GM18505 (cell line): Measurements from ENCODE around the gene EME2.

ENCODE experiments used
- ATAC-seq: cut with Tn5 transposase; IDR thresholded peaks from one replicate; pipeline ENCODE4 v1.9.1; 2021; ENCODE audit not compliant: unreplicated experiment
- POLR2A ChIP-seq: IDR thresholded peaks from 4 replicates; pipeline ENCODE4 v1.6.1; 2011; ENCODE audit warnings: borderline replicate concordance; ENCODE audit not compliant: insufficient read depth, insufficient read length; ENCODE audit errors: extremely low read depth

EME2 gene

DNA sequence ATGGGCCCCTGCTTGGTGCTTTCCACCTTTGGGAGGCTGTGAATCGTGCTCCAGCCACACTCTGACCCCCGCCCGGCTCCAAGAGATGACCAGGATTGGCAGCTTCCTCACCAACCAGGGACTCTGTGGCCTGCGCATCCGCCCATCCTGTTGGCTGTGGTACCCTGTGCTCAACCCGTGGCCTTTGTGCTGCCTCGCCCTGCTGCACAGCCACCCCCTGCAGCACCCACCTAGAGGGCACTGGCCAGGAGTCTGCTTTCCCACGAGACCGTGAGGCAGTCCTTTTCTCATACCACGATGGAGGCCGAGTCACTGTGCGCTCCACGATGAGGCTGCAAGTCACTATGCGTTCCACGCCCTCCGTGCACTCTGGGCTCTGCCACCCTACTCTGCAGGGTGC lies 20.7 kb upstream of the EME2 start:
- no peak for ATAC-seq
- TF ChIP-seq POLR2A: no peak

DNA sequence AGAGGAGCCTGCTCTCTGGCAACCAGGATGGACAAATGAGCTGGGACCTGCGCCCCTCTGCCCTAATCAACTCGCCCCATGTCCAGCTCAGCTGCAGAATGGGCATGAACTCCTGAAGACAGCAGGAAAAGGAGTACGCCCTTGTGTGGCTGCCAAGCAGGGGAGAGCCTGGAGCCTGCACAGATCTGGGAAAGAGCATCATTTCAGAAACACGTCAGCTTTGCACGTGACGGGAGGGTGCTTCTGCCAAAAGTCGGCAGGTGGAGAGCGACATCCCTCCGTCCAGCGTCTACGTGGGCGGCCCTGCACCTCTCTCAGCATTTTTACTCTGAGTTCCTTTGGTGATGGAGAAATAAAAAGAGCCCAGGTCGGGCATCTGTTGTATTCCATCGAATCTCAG lies 19.8 kb upstream of the EME2 start:
- no peak for TF ChIP-seq POLR2A
- ATAC-seq: no peak

DNA sequence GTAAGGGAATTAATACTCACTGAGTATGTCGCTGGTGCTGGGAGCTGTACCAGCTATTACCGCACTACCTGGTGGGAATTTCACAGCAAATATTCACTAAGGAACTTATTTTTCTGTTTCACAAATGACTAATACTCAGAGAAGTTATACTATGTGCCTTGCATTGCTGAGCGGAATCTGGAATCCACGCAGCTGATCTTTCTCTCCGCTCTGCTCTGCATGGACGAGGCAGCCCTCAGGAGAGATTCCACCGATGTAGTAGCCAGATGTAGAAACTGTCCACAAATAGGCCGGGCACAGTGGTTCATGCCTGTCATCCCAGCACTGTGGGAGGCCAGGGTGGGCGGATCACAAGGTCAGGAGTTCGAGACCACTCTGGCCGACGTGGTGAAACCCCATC lies 18.4 kb upstream of the EME2 start:
- no peak for ATAC-seq
- no peak for TF ChIP-seq POLR2A

DNA sequence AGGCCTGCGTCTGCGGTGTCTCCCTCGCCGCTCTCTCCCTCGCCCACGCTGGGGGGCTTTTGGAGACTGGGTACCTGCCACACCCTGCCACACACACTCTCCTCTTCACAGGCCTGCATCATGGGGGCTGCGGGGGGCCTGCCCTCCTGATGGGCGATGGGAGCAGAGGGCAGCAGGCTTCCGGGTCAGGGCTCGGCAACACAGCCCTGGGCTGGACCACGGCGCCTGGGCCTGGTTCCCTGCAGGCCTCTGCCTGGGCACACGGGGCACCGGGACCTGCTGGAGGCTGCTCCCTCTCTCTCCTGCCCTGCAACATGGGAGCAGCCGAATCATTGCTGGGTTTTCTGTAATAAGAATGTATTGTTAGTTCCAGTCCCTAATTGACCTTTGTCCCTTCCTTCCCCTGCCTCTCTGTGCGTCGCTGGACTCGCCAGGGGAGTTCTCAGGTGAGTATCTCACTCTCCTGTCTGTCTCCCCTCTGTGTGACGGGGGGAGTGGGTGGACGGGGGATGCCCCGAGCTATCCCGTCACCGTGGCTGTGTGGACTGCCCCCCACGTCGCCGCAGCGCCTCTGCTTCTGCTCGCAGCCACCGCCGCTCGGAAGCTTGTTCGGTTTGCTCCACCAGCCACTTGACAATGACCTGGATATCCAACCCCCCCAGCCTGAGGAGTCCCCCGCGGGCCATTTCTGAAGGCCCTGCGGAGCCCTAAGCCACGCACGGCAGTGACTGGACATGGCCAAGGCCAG lies 14.7 kb upstream of the EME2 start:
- ATAC-seq: no peak
- no peak for TF ChIP-seq POLR2A

DNA sequence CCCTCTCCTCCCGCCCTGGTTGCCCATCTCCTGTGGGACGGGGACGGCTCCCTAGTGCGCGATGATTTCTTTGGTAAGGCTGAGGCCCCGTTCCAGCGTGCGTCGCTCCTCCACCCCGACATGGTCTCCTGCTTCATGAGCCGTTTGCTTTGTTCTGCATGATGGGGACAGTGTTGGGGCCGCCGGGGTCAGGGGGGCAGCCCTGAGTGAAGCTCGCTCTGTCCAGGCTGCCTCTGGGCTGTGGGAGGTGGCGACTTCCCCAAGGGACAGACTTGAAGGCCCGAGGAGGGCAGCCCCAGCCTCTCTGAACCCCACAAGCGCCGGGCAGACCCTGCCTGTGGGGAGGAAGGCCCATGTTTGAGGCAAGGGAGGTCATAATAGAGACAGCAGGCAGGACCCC lies 13.7 kb upstream of the EME2 start:
- no peak for ATAC-seq

DNA sequence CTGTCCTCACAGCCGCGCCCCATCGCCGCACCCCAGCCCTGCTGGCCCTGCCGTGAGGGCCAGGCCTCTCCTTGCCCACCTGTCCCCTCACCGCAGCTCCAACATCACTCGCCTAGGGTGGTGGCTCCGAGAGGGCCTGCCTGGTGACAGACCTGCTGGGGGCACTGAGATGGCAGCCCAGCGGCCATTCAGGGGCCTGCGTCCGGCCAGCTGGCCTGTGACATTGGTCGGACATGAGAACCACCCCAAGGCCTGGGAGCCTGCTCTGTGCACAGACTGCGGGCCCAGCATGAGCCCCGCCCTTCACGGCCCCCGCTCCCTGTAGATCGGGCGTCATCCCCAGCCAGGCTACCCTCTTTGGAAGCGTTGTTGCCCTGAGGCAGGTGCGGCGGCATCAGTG lies 13.1 kb upstream of the EME2 start:
- no peak for ATAC-seq
- no peak for TF ChIP-seq POLR2A

More for the DNA sequence above, 13.7 kb upstream of the EME2 start:
- no peak for TF ChIP-seq POLR2A

DNA sequence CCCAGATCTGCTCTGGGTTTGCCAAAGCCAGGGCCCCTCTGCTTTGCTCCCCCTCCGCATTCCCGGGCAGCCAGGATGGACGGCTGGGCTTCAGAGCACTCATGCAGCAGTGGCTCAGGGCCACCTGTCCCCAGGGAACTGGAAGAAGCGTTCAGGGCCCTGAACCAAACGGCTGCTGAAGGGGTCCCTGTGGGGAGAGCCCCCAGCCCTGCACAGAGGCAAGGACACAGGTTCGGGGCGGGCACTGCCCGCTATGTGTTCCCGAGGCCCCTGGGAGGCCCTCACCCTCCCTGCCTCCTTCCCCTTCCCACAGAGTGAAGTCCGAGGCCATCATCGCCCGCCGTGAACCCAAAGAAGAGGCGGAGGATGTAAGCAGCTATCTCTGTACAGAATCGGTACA lies 11.7 kb upstream of the EME2 start:
- no peak for TF ChIP-seq POLR2A
- no peak for ATAC-seq

DNA sequence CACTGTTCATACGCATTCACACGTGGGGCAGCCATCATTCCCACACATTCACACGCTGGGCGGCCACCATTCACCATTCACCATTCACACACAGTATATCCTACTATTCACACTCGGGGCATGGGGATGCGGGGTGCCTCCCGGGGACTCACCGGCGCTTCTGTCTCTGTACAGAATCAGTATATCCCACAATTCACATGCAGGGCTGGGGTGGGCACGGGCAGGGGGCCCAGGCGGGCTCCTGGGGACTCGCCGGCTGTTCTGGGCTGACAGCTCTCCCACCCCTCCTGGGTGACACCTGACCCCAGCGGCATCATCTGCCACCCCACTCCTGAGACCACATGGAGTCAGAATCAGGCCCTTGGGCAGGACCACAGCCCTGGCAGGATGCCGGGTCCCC lies 10.9 kb upstream of the EME2 start:
- no peak for TF ChIP-seq POLR2A
- ATAC-seq: no peak

DNA sequence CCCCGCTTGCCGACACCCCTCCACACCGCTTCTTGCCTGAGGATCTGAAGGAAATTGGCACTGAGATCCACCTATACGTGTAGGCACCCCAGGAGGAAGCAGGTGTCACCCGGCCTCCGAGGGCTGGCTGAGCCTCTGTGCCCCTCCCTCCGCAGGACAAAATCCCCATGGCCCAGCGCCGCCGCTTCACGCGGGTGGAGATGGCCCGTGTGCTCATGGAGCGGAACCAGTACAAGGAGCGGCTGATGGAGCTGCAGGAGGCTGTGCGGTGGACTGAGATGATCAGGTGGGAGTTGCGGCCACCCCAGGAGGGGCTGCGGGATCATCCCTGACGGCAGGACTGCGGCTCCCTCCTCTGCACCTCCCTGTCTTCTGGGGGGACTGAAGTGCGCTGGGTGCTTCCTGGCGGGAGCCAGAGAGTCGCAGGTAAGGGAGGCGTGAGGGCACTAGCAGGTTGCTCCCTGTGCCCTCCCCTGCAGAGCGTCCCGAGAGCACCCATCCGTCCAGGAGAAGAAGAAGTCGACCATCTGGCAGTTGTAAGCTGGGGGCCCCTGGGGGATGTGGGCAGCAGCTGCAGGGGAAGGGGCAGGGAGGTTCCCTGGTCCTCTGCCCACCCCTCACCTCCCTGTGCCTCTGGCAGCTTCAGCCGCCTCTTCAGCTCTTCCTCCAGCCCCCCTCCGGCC lies 10.3 kb upstream of the EME2 start:
- no peak for ATAC-seq

DNA sequence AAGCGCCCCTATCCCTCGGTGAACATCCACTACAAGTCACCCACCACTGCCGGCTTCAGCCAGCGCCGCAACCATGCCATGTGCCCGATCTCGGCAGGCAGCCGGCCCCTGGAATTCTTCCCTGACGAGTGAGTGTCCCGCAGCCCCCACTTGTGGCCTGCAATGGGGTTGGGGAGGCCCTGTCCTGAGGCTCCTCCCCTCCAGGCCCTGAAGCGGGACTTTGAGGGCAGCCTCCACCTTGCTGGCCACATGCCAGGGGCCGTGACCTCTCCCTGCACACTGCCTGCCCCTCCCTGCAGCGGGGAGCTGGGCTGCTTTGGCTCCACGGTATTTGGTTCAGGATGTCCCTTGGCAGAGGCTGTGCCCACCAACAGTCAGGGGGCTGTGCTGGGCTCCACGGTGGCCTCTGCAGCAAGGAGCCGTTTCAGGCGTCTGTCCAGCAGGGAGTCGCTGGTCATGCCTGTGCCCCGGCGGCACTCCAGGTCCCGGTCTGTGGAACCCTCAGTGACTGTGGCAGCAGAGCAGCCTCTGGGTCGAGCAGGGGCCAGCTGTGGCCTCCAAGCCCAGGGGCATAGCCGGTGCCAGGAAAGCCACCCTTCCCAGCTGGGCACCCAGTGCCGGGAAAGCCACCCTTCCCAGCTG lies 9.6 kb upstream of the EME2 start:
- no peak for ATAC-seq
- no peak for TF ChIP-seq POLR2A

More for the DNA sequence above, 10.3 kb upstream of the EME2 start:
- no peak for TF ChIP-seq POLR2A

DNA sequence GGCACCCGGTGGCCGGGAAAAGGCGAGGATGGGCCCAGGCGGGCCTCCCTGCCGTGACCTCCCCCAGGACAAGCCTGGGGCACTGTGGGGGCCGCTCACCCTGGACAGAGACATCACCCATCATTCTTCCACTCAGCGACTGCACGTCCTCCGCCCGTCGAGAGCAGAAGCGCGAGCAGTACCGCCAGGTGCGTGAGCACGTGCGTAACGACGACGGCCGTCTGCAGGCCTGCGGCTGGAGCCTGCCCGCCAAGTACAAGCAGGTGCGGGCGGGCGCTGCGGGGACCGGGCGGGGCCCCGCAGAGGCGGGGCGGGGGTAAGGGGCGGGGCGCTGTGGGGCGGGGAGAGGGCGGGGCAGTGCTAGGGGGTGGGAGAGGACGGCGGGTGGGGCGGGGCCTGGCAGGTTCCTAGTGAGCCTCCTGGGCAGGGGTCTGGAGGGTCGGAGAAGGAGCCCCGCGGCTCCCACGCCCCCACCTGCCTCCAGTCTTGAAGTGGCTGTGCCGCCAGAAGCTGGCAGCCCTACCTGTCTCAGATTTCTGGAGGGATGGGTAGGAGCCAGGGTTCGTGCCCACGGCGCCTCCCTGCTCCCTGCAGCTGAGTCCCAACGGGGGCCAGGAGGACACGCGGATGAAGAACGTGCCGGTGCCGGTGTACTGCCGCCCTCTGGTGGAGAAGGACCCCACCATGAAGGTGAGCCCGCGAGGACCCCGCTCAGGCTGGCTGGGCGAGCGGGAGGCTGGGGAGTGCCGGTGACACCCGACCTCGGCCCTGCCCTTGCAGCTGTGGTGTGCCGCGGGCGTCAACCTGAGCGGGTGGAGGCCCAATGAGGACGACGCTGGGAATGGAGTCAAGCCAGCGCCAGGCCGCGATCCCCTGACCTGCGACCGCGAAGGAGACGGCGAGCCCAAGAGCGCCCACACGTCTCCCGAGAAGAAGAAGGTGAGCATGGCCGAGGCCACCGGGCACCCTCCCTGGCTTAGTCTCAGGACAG lies 8.8 kb upstream of the EME2 start:
- no peak for ATAC-seq

DNA sequence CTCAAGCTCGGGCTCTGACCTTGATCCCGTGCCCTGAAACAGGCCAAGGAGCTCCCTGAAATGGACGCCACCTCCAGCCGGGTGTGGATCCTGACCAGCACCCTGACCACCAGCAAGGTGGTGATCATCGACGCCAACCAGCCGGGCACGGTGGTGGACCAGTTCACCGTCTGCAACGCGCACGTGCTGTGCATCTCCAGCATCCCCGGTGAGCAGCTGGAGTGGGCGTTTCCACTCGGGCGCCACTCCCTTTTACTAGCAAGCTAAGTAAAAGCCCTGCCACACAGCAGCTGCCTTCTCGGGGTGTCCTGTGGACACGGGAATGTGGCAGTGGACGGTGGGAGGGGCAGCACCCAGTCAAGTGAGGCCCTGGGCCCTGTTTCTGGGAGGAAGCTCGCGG lies 7.6 kb upstream of the EME2 start:
- no peak for TF ChIP-seq POLR2A
- ATAC-seq: no peak

More for the DNA sequence above, 8.8 kb upstream of the EME2 start:
- TF ChIP-seq POLR2A: no peak

DNA sequence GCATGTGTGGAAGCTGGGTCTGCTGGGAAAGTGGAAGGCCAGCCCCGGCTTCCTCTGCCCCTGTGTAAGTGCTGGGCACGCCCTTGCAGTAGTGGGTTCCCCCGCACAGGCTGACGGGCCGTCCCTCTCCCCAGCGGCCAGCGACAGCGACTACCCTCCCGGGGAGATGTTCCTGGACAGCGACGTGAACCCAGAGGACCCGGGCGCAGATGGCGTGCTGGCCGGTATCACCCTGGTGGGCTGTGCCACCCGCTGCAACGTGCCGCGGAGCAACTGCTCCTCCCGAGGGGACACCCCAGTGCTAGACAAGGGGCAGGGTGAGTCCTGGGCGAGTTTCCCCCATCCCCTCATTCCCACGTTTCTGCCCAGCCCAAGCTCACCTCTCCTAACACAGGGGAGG lies 6.8 kb upstream of the EME2 start:
- no peak for ATAC-seq
- TF ChIP-seq POLR2A: no peak

DNA sequence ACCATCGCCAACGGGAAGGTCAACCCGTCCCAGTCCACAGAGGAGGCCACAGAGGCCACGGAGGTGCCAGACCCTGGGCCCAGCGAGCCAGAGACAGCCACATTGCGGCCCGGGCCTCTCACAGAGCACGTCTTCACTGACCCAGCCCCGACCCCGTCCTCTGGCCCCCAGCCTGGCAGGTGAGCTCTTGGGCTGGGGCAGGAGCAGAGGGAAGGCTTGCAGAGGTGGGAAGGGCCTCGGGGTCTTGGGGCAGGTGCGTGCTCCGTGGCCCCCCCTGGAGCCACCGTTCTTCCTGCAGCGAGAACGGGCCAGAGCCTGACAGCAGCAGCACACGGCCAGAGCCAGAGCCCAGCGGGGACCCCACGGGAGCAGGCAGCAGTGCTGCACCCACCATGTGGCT lies 6.4 kb upstream of the EME2 start:
- TF ChIP-seq POLR2A: no peak

DNA sequence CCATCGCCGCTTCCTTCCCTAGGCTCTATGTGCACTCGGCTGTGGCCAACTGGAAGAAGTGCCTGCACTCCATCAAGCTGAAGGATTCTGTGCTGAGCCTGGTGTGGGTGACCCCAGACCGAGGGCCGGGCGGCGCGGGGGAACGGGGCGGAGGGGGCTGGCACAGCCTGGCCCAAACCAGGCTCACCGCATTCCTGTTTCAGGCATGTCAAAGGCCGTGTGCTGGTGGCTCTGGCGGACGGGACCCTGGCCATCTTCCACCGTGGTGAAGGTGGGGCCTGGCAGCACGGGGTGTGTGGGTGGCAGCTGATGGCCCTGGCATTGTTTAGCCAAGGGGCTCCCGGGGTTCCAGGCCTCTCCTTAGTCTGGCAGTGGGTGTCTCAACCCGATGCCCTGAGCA lies 5.9 kb upstream of the EME2 start:
- no peak for ATAC-seq
- TF ChIP-seq POLR2A: no peak

More for the DNA sequence above, 6.4 kb upstream of the EME2 start:
- ATAC-seq: no peak
